ENCODE measurements around the gene DCXR.

Gene DCXR

GRCh38 chr17:82022981-82023446, 14.5 kb downstream of the DCXR start, which contains the start of gene LRRC45:
Gene LRRC45 (plus strand): TSS chr17:82023305. CDS start chr17:82023644, 339 bp downstream.
- DNase-seq (ENCODE audit: low read depth in 2 of 2): peak; percentile 100

- DNase-seq (ENCODE audit: low read depth in 2 of 2): no peak
Observed at GRCh38 chr17:82022310-82022980, 15.1 kb downstream of the DCXR start, which contains the start of gene CENPX. Gene CENPX (minus strand): TSS chr17:82022878. CDS start chr17:82022861, 17 bp downstream.

GRCh38 chr17:82021900-82022309, 15.6 kb downstream of the DCXR start:
- no peak for DNase-seq (ENCODE audit: low read depth in 2 of 2)

GRCh38 chr17:82021107-82021899, 16.2 kb downstream of the DCXR start:
- DNase-seq (ENCODE audit: low read depth in 2 of 2): no peak

- no peak for DNase-seq (ENCODE audit: low read depth in 2 of 2)
Observed at GRCh38 chr17:82020572-82021106, 16.9 kb downstream of the DCXR start.

- peak in 1 of 2 donors; percentile 50 for DNase-seq (ENCODE audit: low read depth in 2 of 2)
Observed at GRCh38 chr17:82019690-82020571, 17.6 kb downstream of the DCXR start.

GRCh38 chr17:82018989-82019689, 18.4 kb downstream of the DCXR start:
- no peak for DNase-seq (ENCODE audit: low read depth in 2 of 2)

- DNase-seq (ENCODE audit: low read depth in 2 of 2): no peak
Observed at GRCh38 chr17:82018152-82018988, 19.1 kb downstream of the DCXR start.

GRCh38 chr17:82017612-82018151, 19.8 kb downstream of the DCXR start:
- no peak for DNase-seq (ENCODE audit: low read depth in 2 of 2)

GRCh38 chr17:82016875-82017459, 20.5 kb downstream of the DCXR start:
- DNase-seq (ENCODE audit: low read depth in 2 of 2): no peak

GRCh38 chr17:82016061-82016874, 21.2 kb downstream of the DCXR start:
- DNase-seq (ENCODE audit: low read depth in 2 of 2): no peak

GRCh38 chr17:82015311-82015971, 22.1 kb downstream of the DCXR start:
- DNase-seq (ENCODE audit: low read depth in 2 of 2): no peak

- no peak for DNase-seq (ENCODE audit: low read depth in 2 of 2)
Observed at GRCh38 chr17:82014971-82015310, 22.6 kb downstream of the DCXR start.

- DNase-seq (ENCODE audit: low read depth in 2 of 2): no peak
Observed at GRCh38 chr17:82014432-82014831, 23.1 kb downstream of the DCXR start.

- no peak for DNase-seq (ENCODE audit: low read depth in 2 of 2)
Observed at GRCh38 chr17:82013772-82014321, 23.6 kb downstream of the DCXR start.

- no peak for DNase-seq (ENCODE audit: low read depth in 2 of 2)
Observed at GRCh38 chr17:82013341-82013740, 24.2 kb downstream of the DCXR start.

GRCh38 chr17:82012640-82013295, 24.7 kb downstream of the DCXR start:
- no peak for DNase-seq (ENCODE audit: low read depth in 2 of 2)

Measured in stimulated activated CD8-positive, alpha-beta memory T cell treated with anti-CD3 and anti-CD28 coated beads, Interleukin-7, amount 100 ng/mL, for 4 hours (primary cell).